Calu3 (cell line): ENCODE measurements around the gene KSR2. TPM values are rescaled to one million over a fixed set of nuclear protein-coding genes. Genes with fewer than 3 reads are reported as not detected.

ENCODE experiments used
- BruUV-seq: library from RNA; stranded (reverse); fragments of 400-500 nt; replicated peaks from 2 replicates; lab custom pipeline; 2021; lab: Mats Ljungman, UMichigan
- CTCF ChIA-PET: fragments of 300-600 bp; sonication (Branson Sonifier 250); formaldehyde crosslinking; loops from one replicate; lab custom pipeline; 2022; ENCODE audit warnings: antibody characterized with exemption; lab: Charles Lee
- DNase-seq: peaks from one replicate; pipeline ENCODE4 v3.0.0; 2022
- H3K27ac Mint-ChIP-seq: one replicate; pipeline ENCODE4 v1.8.0; 2022; ENCODE audit warnings: mixed read lengths; ENCODE audit not compliant: unreplicated experiment
- H3K27me3 Mint-ChIP-seq: one replicate; pipeline ENCODE4 v1.8.0; 2022; ENCODE audit warnings: mixed read lengths; ENCODE audit not compliant: unreplicated experiment
- H3K36me3 Mint-ChIP-seq: one replicate; pipeline ENCODE4 v1.8.0; 2022; ENCODE audit warnings: mild to moderate bottlenecking, moderate library complexity, mixed read lengths; ENCODE audit not compliant: insufficient read depth, unreplicated experiment
- H3K4me1 Mint-ChIP-seq: one replicate; pipeline ENCODE4 v1.8.0; 2022; ENCODE audit warnings: mild to moderate bottlenecking, low read depth, mixed read lengths; ENCODE audit not compliant: unreplicated experiment
- H3K4me3 Mint-ChIP-seq: one replicate; pipeline ENCODE4 v1.8.0; 2022; ENCODE audit warnings: mild to moderate bottlenecking, low read depth, moderate library complexity, mixed read lengths; ENCODE audit not compliant: unreplicated experiment
- H3K9me3 Mint-ChIP-seq: one replicate; pipeline ENCODE4 v1.8.0; 2022; ENCODE audit warnings: low read depth, mixed read lengths; ENCODE audit not compliant: unreplicated experiment
- CTCF ChIP-seq: fragments of 200-600 bp; IDR thresholded peaks from one replicate; pipeline ENCODE4 v1.8.0; 2022; ENCODE audit warnings: antibody characterized with exemption; ENCODE audit not compliant: unreplicated experiment
- intact Hi-C: fragments of 100-400 bp; cut with micrococcal nuclease; formaldehyde crosslinking; loops from one replicate; pipeline ENCODE4 v1.10.0; 2022; ENCODE audit not compliant: unreplicated experiment
- total RNA-seq: library from RNA; stranded (reverse); gene quantifications from 2 replicates; pipeline ENCODE4 v1.2.3, GENCODE V29; 2022

Gene KSR2
- total RNA-seq, 1 experiment from 2014 or later: 1.9 TPM

- BruUV-seq: no TSS peak
- intact Hi-C loops: no loop called here
- Mint-ChIP-seq H3K27ac (no peak overlapping the region), H3K4me1 (no peaks in the 10 kb centered on the region), H3K4me3 (no peak overlapping the region), H3K9me3 (peaks cover 2% of the 10 kb centered on the region), H3K36me3 (no peaks in the 10 kb centered on the region), H3K27me3 (peaks cover 37% of the 10 kb centered on the region)
- no peak for DNase-seq
- TF ChIP-seq CTCF: no peak
- CTCF ChIA-PET: no interaction called here
Observed at GRCh38 chr12:117467588-117467987, 501.2 kb downstream of the KSR2 start.

- no peaks in the 10 kb centered on the region for H3K36me3 Mint-ChIP-seq
- H3K27ac Mint-ChIP-seq: no peak overlapping the region
- DNase-seq: no peak
- no peaks in the 10 kb centered on the region for H3K4me1 Mint-ChIP-seq
- H3K4me3 Mint-ChIP-seq: no peak overlapping the region
- CTCF ChIA-PET: no interaction called here
- TF ChIP-seq CTCF: no peak
- intact Hi-C loops: no loop called here
- peaks cover 2% of the 10 kb centered on the region for H3K9me3 Mint-ChIP-seq
- no TSS peak for BruUV-seq
- H3K27me3 Mint-ChIP-seq: peaks cover 37% of the 10 kb centered on the region
Observed at GRCh38 chr12:117466677-117467362, 502.0 kb downstream of the KSR2 start.

- Mint-ChIP-seq H3K27me3 (peaks cover 55% of the 10 kb centered on the region), H3K36me3 (no peaks in the 10 kb centered on the region), H3K4me3 (no peak overlapping the region), H3K4me1 (no peaks in the 10 kb centered on the region), H3K9me3 (no peaks in the 10 kb centered on the region), H3K27ac (no peak overlapping the region)
- intact Hi-C loops: no loop called here
- no peak for DNase-seq
- no peak for TF ChIP-seq CTCF
- no TSS peak for BruUV-seq
- CTCF ChIA-PET: no interaction called here
Observed at GRCh38 chr12:117461732-117462131, 507.1 kb downstream of the KSR2 start.

GRCh38 chr12:117459229-117459628 is 509.6 kb downstream of the KSR2 start:
- intact Hi-C loops: no loop called here
- no peak overlapping the region for H3K4me3 Mint-ChIP-seq
- TF ChIP-seq CTCF: no peak
- BruUV-seq: no TSS peak
- H3K27me3 Mint-ChIP-seq: peaks cover 55% of the 10 kb centered on the region
- no peaks in the 10 kb centered on the region for H3K9me3 Mint-ChIP-seq
- CTCF ChIA-PET: no interaction called here
- DNase-seq: no peak
- H3K27ac Mint-ChIP-seq: no peak overlapping the region
- no peaks in the 10 kb centered on the region for H3K4me1 Mint-ChIP-seq
- H3K36me3 Mint-ChIP-seq: no peaks in the 10 kb centered on the region
